GM18498 (cell line): ENCODE data around the gene NRIP3.
"Not testable (repeated sequence)": the region's sequence is repeated elsewhere in the genome, so short reads cannot be mapped to it uniquely, and the experiment has no call there.

Source experiments
- ATAC-seq: cut with Tn5 transposase; IDR thresholded peaks from one replicate; pipeline ENCODE4 v1.9.1; 2021; ENCODE audit warnings: mild to moderate bottlenecking, moderate library complexity; ENCODE audit not compliant: unreplicated experiment

The NRIP3 gene

DNA sequence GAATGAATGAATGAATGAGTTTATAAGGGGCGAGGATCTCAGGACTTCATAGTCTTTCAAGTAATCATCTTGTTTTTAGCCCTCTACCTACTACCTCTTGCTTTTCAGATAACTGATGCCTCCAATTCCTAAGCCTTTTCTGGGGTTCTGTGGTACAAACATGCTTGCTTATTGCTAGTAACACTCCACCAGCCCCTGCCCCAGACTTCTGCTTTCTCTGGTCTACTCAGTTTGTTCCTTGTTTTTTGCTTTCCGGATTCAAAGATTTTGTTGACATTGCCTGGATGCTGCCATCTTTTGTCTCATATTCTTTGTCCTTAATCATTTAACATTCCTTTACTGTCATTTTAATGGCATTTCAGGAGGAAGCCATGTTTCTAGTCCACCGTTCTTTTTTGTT lies 30.7 kb downstream of the NRIP3 start:
- no peak for ATAC-seq

DNA sequence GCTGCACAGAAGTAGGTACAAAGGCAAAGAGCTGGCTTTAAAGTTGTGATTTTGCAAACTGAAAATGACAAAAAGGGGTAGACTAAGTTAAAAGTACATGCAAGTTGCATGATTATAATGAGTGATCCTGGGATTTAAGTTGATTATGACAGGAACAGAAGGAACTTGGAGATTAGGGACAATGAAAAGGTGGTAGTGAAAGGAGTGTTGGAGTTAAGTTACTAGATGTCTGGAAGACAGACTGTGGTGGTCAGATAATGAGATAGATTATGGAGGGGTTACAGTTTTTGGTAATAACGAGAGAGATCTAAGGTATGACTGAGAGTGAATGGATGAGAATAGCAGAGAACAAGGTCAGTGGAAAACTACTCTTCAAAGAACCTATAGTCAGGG lies 31.9 kb downstream of the NRIP3 start:
- no peak for ATAC-seq

GRCh38 chr11:8971196-8971923 lies 32.4 kb downstream of the NRIP3 start:
- ATAC-seq = no peak

GRCh38 chr11:8967184-8967583 lies 36.6 kb downstream of the NRIP3 start:
- no peak for ATAC-seq

GRCh38 chr11:8964324-8965320 lies 39.2 kb downstream of the NRIP3 start, which contains the start of gene TMEM9B:
TSS of gene TMEM9B (minus strand) at chr11:8964442. CDS start at chr11:8964313, 129 bp downstream.
- peak; percentile 84 for ATAC-seq

DNA sequence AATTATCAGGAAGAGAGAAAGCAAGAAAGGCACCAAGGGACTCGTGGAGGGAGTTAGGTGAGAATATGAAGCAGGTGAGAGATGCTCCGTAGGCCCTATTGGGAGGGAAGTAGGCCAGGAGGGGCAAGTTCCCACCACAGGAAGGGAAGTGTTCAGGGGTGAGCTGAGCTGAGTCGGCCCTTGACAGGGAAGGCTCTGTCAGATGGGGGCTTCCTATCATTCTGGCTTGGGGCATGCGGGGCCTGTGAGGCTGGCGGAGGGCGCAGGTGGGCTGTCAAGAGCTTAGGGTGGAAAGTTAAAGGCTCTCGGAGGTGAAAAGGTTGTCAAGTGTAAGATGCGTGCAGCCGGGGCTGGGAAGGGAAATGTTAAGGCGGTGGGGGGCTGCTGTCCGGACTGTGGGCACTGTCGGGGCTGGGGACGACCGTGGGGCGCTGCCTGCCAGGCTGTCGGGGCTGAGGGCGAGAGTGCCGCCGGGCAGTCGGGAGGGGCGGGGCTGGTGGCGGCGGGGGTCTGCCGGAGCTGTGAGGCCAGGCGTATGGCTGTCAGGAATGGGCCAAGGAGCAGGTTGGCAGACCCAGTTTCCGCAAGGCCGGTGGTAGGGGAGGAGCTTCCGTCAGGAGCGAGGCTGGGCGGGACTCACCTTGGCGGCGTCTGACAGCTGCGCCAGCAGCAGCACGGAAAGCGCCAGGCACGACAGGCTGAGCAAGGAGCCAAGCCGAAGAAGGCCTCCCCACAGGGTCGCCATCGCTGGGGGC lies 40.1 kb downstream of the NRIP3 start:
- peak; percentile 67 for ATAC-seq

DNA sequence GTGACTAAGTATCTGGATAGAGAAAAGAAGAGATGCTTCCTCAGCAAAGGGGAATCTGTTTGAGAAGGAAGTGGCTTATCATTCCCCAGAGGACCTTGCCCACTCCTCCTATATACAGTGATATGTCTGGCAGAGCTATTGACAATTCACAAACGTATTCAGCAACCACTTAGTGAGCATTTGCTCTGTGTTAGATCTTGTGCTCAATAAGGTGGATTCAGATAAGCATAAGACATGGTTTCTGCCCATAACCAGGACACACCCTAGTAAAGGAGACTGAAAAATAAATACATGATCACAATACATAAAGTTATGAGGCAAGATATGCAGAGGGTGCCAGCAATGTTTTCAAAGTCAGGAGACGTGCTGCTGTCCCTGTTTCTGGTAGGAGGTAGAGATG lies 41.0 kb downstream of the NRIP3 start:
- no peak for ATAC-seq

DNA sequence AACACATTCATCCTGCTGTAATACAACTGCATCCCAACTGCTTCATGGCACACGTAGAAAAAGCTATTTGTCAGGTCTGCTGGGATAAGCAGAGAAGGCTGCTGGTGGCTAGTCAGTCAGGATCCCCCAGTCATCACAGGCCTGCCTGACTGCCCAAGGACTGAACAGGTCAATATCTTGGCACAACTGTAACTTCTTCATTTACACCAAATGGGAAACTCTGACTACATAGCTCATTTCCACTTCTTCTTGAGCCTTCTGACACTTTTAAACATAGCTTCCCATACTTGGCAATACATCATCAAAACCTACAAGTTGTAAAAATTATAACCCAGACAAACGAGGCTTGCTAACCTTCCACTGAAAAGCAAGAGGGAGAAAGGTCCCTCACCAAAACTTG lies 42.4 kb downstream of the NRIP3 start:
- ATAC-seq = no peak

GRCh38 chr11:8959546-8960166 lies 44.1 kb downstream of the NRIP3 start:
- peak; percentile 35 for ATAC-seq

GRCh38 chr11:8956860-8957259 lies 46.9 kb downstream of the NRIP3 start:
- no peak for ATAC-seq

- ATAC-seq = no peak
These were observed 54.9 kb downstream of the NRIP3 start for GRCh38 chr11:8948886-8949285.

- ATAC-seq = no peak
These were observed 56.4 kb downstream of the NRIP3 start for GRCh38 chr11:8947230-8947943.

DNA sequence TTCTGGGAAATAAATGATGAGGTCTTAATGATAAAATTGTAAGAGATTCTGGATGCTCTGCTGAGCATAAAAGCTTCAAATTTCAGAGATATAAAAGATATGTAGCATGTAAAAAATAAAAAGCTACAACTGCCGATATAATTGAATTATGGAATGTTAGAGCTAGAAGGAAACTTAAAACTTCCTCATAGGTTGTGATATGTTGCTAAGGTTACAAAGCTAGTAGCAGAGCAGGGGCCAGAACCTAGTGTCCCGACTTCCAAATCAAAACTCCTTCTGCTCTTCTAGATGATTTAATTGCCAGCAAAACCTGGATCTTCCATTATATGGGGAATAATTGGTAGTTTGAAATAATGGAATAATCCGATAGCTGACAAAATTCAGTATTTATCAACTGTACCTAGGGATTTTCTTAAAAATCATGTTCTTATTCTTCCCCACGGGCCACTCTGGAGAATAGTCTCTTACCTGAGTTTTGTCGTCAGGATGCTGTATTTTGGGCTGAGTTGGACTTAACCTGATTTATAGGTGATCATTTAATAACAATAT lies 61.2 kb downstream of the NRIP3 start, which contains the start of gene ASCL3:
Gene ASCL3, minus strand, starts transcription at position 499 of the 549 bp plus-strand sequence. CDS start 4,855 bp downstream, outside the sequence.
- ATAC-seq = no peak

DNA sequence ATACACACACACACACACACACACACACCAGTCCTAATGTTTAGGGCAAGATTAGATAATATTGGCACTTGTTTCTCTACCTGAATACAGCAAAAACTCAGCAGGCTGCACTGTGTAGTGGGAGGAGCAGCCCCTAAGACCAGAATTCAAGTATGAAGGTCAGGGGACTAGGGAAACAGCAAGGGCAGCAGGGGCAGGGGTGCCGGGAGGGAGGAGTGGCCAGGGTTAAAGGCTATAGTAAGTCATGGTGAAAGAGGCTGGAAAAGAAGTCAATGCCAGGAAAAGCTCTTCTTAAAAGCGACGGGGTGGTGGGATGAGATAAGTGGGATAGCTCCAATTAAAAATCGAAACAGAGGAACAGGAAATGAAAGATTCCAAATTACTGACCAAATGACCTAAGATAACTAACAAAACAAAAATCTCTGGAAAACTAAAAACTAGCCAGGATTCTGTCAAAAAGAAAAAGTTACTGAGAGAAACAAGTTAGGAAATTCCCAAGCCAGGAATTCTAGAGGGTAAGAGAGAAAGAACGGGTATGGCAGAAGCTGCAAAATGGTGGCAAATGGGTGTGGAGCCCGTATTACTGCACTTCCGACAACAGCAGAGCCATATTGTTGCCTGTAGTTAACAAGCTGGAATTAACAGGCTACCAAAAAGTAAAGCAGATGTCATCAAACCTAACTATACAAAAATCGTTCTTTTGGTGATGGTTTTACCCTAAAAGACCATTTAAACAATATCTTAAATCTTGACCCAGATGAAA lies 62.3 kb downstream of the NRIP3 start:
- ATAC-seq = no peak

DNA sequence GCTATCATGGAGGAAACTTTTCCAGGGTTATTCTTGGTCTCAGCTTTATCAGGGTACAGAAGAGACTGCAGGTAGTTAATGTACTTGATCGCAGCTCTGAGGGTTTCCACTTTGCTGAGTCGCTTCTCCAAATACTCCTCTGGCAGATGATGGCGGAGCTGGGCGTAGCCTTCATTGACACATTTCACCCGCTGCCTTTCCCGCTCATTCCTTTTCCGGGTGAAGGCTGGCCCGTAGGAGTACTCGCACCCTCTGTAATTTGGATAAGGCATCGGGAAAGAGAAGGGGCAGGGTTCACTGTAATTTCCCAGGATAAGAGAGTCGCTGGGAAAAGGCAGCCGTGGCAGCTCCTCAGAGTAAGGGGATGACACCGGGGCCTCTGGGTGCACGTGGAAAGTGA lies 66.1 kb downstream of the NRIP3 start:
- ATAC-seq = no peak

GRCh38 chr11:8937159-8937558 lies 66.6 kb downstream of the NRIP3 start:
- ATAC-seq = no peak

GRCh38 chr11:8935789-8936188 lies 68.0 kb downstream of the NRIP3 start:
- ATAC-seq = not testable (repeated sequence)

GRCh38 chr11:8934742-8935488 lies 68.9 kb downstream of the NRIP3 start:
- ATAC-seq = no peak
